ENCODE results near the gene FTO.

FTO gene

GRCh38 chr16:53753431-53753830 lies 49.5 kb downstream of the FTO start:
- peaks cover 8 to 16% of the 10 kb centered on the region in 2 donors for H3K4me1 Mint-ChIP-seq
- no peaks in the 10 kb centered on the region for H3K27me3 Mint-ChIP-seq
- peaks cover under 1 to 2% of the 10 kb centered on the region in 2 donors for H3K36me3 Mint-ChIP-seq
- no peak overlapping the region for H3K27ac Mint-ChIP-seq
- peaks cover under 1 to 1% of the 10 kb centered on the region in 2 donors for H3K9me3 Mint-ChIP-seq
- no peak for ATAC-seq (replicated peaks)
- H3K4me3 Mint-ChIP-seq = no peak overlapping the region
- no peak for DNase-seq

DNA sequence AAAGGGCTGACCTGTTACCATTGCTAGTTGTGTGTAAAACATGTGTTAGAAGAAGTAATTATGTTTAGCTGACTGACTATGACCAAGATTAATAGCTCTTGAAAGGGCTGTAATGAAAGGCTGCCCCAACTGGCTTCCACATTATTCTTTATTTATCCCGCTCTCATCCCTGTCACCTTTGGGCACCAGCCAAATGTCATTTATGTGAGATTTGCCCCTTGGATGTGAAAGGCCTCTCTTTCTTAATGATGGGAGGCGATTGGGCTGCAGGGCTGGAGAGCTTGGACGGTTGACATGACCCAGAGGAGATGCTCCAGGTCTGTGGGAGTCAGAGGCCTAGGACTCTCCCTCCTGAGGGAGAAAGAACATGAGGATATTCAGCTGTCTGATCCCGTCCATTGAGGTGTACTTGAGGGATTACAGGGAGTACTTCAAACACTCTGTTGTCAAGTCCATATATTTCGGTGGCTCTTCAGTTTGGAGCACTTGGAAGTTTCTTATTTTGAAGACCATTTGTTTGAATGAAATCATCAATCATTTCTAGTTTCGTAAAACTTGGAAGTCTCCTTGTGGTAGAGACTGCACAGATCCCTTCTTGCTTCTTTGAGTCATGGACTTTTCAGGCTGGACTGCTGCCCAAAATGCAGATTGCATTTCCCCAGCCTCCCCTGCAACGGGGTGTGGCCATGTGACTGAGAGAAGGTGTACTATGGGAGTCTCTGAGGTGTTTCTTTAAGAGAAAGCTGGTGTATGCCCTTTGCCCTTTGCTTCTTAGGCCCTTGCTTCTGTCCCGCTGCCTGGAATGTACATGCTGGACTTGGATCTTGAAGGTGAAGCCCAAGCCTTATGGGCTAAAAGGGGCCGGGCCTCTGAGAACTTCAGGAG lies 51.3 kb downstream of the FTO start:
- ATAC-seq (replicated peaks) (no peak), DNase-seq (no peak)
- Mint-ChIP-seq H3K4me3 (no peak overlapping the region), H3K9me3 (peaks cover 2 to 9% of the 10 kb centered on the region in 2 donors), H3K36me3 (peaks cover 3 to 14% of the 10 kb centered on the region in 2 donors), H3K27ac (no peak overlapping the region), H3K27me3 (no peaks in the 10 kb centered on the region), H3K4me1 (peaks cover 10 to 16% of the 10 kb centered on the region in 2 donors)

GRCh38 chr16:53756275-53756996 lies 52.5 kb downstream of the FTO start:
- no peak for ATAC-seq (replicated peaks)
- Mint-ChIP-seq H3K4me1 (peaks cover 10 to 16% of the 10 kb centered on the region in 2 donors), H3K9me3 (peaks cover 4 to 9% of the 10 kb centered on the region in 2 donors), H3K27ac (no peak overlapping the region), H3K27me3 (no peaks in the 10 kb centered on the region), H3K4me3 (no peak overlapping the region), H3K36me3 (peaks cover 6 to 23% of the 10 kb centered on the region in 2 donors)
- DNase-seq = no peak

GRCh38 chr16:53757971-53758609 lies 54.1 kb downstream of the FTO start:
- H3K27me3 Mint-ChIP-seq = no peaks in the 10 kb centered on the region
- peaks cover 4 to 9% of the 10 kb centered on the region in 2 donors for H3K9me3 Mint-ChIP-seq
- H3K4me3 Mint-ChIP-seq = no peak overlapping the region
- H3K4me1 Mint-ChIP-seq = peaks cover 12 to 22% of the 10 kb centered on the region in 2 donors
- DNase-seq (no peak), ATAC-seq (replicated peaks) (no peak)
- H3K27ac Mint-ChIP-seq = no peak overlapping the region
- H3K36me3 Mint-ChIP-seq = peaks cover 6 to 23% of the 10 kb centered on the region in 2 donors

- Mint-ChIP-seq H3K27me3 (no peaks in the 10 kb centered on the region), H3K4me1 (peaks cover 14 to 18% of the 10 kb centered on the region in 2 donors), H3K4me3 (no peak overlapping the region), H3K9me3 (peaks cover 4 to 9% of the 10 kb centered on the region in 2 donors), H3K27ac (no peak overlapping the region), H3K36me3 (peaks cover 6 to 23% of the 10 kb centered on the region in 2 donors)
- ATAC-seq (replicated peaks) (no peak), DNase-seq (no peak)
These were observed 58.2 kb downstream of the FTO start for GRCh38 chr16:53761962-53762703.

DNA sequence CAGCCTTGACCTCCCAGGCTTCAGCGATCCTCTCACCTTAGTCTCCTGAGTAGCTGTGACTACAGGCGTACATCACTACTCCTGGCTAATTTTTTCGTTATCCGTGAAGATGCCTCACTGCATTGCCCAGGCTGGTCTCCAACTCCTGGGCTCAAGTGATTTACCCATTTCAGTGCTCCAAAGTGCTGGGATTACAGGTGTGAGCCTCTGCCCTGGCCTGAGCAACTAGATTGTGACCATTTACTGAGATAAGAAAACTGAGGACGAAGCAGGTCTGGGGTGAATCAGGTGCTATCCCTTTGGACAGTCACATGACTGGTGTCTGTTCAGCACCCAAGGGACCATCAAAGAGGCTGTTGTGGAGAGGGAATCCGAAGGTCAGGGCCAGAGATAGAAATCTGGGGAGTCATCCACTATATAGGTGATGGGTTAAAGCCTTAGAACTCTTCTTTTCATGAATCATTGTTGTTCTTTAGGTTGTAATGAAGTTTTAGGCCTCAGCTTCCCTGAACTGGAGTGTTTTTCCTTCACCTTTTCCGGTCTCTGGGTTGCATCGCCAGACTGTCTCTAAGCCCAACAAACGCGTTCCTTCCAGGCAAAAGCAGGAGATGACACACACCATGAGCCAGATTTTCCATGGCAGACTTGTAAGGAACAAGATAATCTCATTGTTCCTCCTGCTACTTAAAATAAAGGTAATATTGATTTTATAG lies 62.5 kb downstream of the FTO start:
- H3K4me1 Mint-ChIP-seq = peaks cover 18 to 19% of the 10 kb centered on the region in 2 donors
- no peak overlapping the region for H3K27ac Mint-ChIP-seq

DNA sequence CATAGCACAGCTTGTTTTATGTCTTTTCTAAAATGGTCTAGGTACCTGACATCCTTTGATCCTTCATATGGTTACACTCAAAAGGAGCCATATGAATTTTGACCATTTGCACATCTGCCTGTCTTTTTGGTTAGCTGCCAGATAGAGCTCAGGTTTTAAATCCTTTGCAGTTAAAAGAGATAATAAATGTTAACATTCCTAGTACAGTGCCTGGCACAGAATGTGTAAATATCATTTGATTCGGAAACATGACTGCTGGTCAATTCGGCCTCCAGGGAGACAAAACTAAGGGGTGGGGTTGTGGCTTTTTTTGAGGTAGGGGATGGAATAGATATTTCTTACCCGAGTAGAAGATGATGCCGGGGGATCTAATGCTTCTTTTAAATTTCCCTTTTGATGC lies 64.2 kb downstream of the FTO start:
- Mint-ChIP-seq H3K4me3 (no peak overlapping the region), H3K9me3 (no peaks in the 10 kb centered on the region), H3K36me3 (no peaks in the 10 kb centered on the region), H3K27ac (no peak overlapping the region), H3K4me1 (peaks cover 13 to 16% of the 10 kb centered on the region in 2 donors), H3K27me3 (no peaks in the 10 kb centered on the region)
- DNase-seq = no peak
- ATAC-seq (replicated peaks) = no peak

More for the DNA sequence above, 62.5 kb downstream of the FTO start:
- H3K4me3 Mint-ChIP-seq = no peak overlapping the region
- H3K9me3 Mint-ChIP-seq = no peaks in the 10 kb centered on the region
- H3K36me3 Mint-ChIP-seq = no peaks in the 10 kb centered on the region
- DNase-seq (no peak), ATAC-seq (replicated peaks) (no peak)
- no peaks in the 10 kb centered on the region for H3K27me3 Mint-ChIP-seq

DNA sequence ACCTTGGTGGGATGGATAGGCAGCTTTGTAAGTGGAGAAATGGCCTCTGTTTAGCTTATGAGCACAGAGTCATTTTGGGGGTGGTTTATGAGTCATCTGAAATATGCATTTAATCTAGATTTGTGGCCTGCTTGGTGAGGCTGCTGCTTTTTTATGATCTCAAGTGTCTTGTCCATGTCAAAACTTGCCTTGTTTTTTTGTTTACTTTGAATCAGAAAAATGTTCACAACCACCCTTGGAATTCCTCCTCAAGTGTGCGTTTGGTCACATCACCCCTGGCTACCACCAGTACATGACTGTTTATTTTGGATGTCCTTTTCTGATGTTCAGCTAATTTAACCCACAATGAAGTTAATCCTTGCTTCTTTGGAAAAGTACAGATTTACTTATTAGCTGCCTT lies 64.6 kb downstream of the FTO start:
- no peaks in the 10 kb centered on the region for H3K36me3 Mint-ChIP-seq

DNA sequence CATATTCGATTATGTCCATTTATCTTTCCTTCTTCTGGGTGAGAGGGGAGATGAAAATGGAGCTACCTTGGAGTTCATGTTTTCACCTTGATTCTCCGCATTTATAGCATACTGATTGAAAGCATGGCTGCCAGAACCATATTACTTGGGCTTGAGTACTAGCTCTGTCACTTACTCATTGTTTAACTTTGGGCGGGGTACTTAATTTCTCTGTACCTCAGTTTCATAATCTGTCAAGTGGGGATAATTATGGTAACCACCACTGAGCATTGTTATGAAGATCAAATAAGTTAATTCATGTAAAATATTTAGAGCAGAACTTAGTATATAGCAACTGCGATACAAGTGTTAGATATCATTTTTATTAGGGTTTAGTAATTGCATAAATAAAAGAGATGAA lies 65.2 kb downstream of the FTO start:
- H3K36me3 Mint-ChIP-seq = no peaks in the 10 kb centered on the region
- no peak overlapping the region for H3K4me3 Mint-ChIP-seq
- ATAC-seq (replicated peaks) (no peak), DNase-seq (no peak)
- H3K27me3 Mint-ChIP-seq = no peaks in the 10 kb centered on the region
- no peak overlapping the region for H3K27ac Mint-ChIP-seq
- peaks cover 9 to 15% of the 10 kb centered on the region in 2 donors for H3K4me1 Mint-ChIP-seq
- H3K9me3 Mint-ChIP-seq = no peaks in the 10 kb centered on the region

More for the DNA sequence above, 64.6 kb downstream of the FTO start:
- Mint-ChIP-seq H3K27me3 (no peaks in the 10 kb centered on the region), H3K4me1 (peaks cover 13 to 16% of the 10 kb centered on the region in 2 donors), H3K27ac (no peak overlapping the region), H3K9me3 (no peaks in the 10 kb centered on the region), H3K4me3 (no peak overlapping the region)
- ATAC-seq (replicated peaks) (peak in 1 of 2 donors; percentile 33), DNase-seq (no peak)

DNA sequence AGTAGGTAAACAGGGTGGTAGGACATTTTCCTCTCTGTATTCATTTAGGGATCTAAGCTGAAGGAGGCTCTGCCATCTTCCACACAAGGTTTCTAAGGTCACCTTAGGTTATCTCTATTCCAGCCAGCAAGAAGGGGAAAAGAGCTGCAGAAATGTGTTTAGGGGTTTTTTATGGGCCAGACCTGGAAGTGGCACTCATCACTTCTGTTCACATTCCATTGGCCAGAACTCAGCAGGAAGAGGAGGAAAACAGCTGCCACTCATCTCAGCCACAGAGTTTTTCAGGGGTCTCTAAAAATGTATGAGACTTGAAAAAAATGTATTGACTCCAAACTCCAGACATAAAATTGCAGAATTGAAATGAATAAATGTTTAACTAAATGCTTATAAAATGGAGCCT lies 65.8 kb downstream of the FTO start:
- H3K27me3 Mint-ChIP-seq = no peaks in the 10 kb centered on the region
- H3K9me3 Mint-ChIP-seq = no peaks in the 10 kb centered on the region
- DNase-seq (no peak), ATAC-seq (replicated peaks) (no peak)
- H3K4me1 Mint-ChIP-seq = peaks cover 13 to 21% of the 10 kb centered on the region in 2 donors
- H3K27ac Mint-ChIP-seq = no peak overlapping the region
- H3K36me3 Mint-ChIP-seq = no peaks in the 10 kb centered on the region
- no peak overlapping the region for H3K4me3 Mint-ChIP-seq

GRCh38 chr16:53770641-53771040 lies 66.7 kb downstream of the FTO start:
- Mint-ChIP-seq H3K4me3 (no peak overlapping the region), H3K27ac (no peak overlapping the region), H3K4me1 (peaks cover 22 to 27% of the 10 kb centered on the region in 2 donors), H3K9me3 (no peaks in the 10 kb centered on the region), H3K27me3 (no peaks in the 10 kb centered on the region), H3K36me3 (peaks cover 0 to 4% of the 10 kb centered on the region in 2 donors)
- DNase-seq (no peak), ATAC-seq (replicated peaks) (no peak)

DNA sequence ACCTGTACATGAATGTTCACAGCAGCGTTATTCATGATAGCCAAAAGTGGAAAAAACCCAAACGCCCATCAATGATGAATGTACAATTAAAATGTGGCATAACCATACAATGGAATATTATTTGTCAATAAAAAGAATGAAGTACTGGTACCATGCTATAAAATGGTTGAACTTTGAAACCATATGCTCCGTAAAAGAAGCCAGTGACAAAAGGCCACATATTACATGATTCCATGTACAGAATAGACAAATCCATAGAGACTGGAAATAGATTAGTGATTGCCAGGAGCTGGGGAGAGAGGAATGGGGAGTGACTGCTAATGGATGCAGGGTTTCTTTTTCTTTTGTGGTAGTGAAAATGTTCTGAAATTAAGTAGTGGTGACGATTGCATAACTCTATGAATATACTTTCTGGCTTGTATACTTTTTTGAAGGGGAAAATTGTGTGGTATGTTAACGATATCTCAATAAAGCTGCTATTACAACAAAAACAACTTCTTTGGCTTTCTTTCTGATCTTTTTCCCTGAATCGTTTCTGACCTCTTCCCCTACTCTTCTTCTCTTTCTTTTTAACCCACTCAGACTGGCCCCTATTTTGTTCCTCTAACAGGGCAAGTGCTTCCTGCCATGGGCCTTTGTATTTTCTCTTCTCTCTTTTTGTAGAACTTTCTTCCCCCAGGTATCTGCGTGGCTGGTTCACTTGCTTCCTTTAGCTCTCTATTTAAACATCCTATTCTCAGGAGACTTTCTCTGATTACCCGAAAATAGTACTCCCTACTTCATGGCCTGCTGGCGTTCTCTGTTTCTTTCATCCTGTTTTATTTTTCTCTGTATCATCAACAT lies 67.9 kb downstream of the FTO start:
- DNase-seq = no peak
- Mint-ChIP-seq H3K4me1 (peaks cover 22 to 29% of the 10 kb centered on the region in 2 donors), H3K4me3 (no peak overlapping the region), H3K9me3 (no peaks in the 10 kb centered on the region), H3K27me3 (no peaks in the 10 kb centered on the region), H3K36me3 (peaks cover 0 to 4% of the 10 kb centered on the region in 2 donors), H3K27ac (no peak overlapping the region)
- ATAC-seq (replicated peaks) = peak in 1 of 2 donors; percentile 34

Data from stimulated activated naive B cell treated with anti-CD40 and anti-IgM and Interleukin-4, amounts not matched to agents 10 μg/mL and 1 μg/mL and 100 μg/mL, for 72 hours (primary cell).